ENCODE data around the gene HOXA6.

DNA sequence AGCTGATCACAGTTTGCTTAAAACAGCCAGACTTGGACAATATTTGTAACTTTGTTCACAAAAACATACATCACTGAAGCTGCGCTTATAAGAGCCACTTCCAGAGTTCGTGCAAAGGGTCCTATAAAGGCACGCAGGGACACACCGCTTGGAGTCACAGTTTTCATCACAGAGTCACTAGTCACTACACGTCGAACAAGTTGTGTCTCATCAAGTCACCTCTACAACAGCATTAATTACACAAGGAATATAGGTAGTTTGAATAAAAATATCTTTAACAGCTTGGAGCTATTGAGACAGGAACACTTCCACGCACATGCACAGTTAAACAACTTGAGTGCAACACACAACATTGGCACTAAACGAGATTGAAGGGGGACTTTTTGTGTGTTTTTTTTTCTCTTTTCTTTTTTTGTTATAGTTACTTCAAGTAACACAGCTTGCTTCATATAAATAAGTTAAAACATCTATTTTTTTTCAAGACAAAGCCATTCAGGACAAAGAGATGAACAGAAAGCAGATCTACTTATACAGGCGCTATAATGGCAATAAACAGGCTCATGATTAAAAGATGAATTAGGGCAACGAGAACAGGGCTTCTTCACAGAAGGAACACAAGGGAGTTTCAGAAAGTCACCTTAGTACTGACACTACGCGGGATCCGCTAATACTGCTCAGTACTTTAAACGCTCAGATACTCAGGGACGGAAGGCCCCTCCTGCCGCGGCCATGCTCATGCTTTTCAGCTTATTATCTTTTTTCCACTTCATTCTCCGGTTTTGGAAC, 6.2 kb downstream of the HOXA6 start:
- TF ChIP-seq, protein P1, sequence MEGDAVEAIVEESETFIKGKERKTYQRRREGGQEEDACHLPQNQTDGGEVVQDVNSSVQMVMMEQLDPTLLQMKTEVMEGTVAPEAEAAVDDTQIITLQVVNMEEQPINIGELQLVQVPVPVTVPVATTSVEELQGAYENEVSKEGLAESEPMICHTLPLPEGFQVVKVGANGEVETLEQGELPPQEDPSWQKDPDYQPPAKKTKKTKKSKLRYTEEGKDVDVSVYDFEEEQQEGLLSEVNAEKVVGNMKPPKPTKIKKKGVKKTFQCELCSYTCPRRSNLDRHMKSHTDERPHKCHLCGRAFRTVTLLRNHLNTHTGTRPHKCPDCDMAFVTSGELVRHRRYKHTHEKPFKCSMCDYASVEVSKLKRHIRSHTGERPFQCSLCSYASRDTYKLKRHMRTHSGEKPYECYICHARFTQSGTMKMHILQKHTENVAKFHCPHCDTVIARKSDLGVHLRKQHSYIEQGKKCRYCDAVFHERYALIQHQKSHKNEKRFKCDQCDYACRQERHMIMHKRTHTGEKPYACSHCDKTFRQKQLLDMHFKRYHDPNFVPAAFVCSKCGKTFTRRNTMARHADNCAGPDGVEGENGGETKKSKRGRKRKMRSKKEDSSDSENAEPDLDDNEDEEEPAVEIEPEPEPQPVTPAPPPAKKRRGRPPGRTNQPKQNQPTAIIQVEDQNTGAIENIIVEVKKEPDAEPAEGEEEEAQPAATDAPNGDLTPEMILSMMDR (IDR thresholded peaks at IDR 0.05) = no peak
- no peak for TF ChIP-seq POLR2A (IDR thresholded peaks at IDR 0.05)
